VCaP (cell line): Measurements from ENCODE around the gene HIVEP1.
"Not testable (repeated sequence)": the region's sequence is repeated elsewhere in the genome, so short reads cannot be mapped to it uniquely, and the experiment has no call there.

Experiments
- H3K27ac ChIP-seq: fragments of 450-650 bp; 2 replicates; pipeline ENCODE4 v1.5.1; 2017
- CTCF ChIP-seq: fragments of 450-650 bp; conservative IDR thresholded peaks from 2 replicates; pipeline ENCODE4 v1.5.1; 2017; ENCODE audit warnings: mild to moderate bottlenecking, moderate library complexity

Gene HIVEP1

DNA sequence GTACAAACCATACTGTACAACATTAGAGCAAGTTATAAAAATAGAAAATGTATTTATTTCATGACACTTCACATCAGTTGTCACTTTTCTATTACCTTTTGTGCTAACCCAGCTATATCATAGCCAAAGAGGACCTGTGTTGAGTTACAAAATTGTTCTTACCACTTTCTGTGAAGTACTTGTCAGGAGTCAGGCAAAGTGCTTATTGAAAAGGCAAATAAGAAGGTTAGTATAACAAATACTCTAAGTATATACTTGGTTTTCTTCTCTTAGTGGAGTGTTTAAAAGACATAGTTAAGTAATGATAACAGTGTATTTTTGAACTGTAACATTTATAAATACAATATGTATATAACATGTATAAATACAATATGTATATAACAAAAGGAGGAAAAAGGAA lies 88.9 kb downstream of the HIVEP1 start:
- no peak overlapping the region for H3K27ac ChIP-seq
- no peak for TF ChIP-seq CTCF

DNA sequence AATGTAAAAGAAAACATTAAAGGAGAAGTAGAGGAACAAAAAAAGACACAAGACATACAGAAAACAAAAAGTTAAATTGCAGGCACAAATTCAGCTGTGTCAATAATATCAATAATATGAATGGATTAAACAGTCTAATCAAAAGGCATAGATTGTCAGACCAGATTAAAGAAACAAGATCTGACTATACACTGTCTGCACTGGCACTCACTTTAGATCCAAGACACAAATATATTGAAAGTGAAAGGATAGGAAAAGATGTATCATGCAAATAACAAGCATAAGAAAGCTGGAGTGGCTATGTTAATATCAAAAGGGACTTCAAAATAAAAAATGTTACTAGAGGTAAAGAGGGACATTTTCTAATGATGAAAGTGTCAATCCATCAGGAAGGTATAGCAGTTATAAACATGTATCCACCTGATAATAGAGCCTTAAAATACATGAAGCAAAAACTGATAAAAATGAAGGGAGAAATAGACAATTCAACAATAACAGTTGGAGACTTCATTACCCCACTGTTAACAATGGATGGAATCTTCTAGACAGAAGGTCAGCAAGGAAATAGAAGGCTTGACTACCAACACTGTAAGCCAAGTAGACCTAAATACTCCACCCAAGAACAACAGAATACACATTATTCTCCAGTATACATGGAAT lies 89.7 kb downstream of the HIVEP1 start:
- no peak overlapping the region for H3K27ac ChIP-seq
- no peak for TF ChIP-seq CTCF

DNA sequence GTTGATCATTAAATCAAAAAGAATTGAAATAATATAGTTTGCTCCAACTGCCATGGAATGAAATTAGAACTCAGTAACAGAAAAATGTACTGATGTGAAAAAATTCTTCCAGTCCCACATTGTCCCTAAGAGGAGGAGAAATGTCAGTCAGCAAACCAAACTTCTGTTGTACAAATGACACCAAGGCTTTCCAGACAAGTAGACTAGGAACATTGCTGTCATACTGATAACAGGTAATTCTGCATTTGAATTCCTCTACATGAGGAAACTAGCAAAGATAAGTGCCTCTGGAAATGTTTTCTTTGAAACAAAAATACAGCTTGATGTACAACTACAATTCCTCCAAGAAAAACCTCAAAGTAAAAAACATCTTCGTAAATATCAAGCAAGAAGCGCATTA lies 90.2 kb downstream of the HIVEP1 start:
- H3K27ac ChIP-seq = no peak overlapping the region

DNA sequence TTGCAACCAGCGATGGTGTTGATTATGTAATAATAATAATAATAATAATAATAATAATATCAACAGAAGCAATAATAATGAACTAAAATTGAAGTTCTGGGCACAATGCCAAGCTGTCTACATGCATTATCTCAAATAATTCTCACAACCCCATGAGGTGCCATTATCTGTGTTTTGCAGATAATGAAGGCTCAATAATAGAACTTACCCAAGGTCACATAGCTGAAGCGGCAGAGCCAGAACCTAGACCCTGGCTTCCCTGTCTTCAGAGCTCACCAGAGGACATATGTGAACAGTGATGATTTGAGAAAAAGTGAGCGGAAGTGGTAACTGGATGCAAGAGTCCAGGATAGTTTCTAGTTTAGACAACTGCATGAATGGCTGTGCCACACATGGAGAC lies 91.0 kb downstream of the HIVEP1 start:
- H3K27ac ChIP-seq = no peak overlapping the region
- TF ChIP-seq CTCF = no peak

More for the DNA sequence above, 90.2 kb downstream of the HIVEP1 start:
- no peak for TF ChIP-seq CTCF

DNA sequence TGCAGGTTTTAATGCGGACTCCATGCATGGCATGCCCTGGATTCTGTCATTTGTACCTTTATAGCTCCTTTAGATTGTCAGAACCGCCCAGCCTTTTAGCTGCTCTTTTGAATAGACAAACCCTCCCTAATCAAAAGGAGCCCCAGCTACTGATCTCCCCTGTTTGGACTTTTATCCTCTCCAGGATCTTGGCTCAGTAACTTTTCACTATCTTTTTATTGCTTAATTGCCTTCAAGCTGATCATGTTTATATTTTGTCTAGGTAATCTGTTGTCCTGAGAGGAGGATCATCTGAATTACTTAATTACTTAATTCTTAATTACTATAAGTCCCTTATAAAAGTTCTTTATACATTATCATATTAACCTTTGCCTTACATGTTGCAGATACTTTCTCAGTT lies 93.2 kb downstream of the HIVEP1 start:
- no peak for TF ChIP-seq CTCF
- H3K27ac ChIP-seq = no peak overlapping the region

DNA sequence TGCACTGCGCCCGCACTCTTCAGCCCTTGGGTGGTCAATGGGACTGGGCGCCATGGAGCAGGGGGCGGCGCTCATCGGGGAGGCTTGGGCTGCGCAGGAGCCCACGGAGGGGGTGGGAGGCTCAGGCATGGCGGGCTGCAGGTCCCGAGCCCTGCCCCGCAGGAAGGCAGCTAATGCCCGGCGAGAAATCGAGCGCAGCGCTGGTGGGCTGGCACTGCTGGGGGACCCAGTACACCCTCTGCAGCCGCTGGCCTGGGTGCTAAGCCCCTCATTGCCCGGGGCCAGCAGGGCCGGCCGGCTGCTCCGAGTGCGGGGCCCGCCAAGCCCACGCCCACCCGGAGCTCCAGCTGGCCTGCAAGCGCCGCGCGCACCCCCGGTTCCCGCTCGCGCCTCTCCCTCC lies 96.3 kb downstream of the HIVEP1 start:
- not testable (repeated sequence) for H3K27ac ChIP-seq

GRCh38 chr6:12110523-12111362 lies 98.6 kb downstream of the HIVEP1 start:
- H3K27ac ChIP-seq = no peak overlapping the region
- no peak for TF ChIP-seq CTCF

DNA sequence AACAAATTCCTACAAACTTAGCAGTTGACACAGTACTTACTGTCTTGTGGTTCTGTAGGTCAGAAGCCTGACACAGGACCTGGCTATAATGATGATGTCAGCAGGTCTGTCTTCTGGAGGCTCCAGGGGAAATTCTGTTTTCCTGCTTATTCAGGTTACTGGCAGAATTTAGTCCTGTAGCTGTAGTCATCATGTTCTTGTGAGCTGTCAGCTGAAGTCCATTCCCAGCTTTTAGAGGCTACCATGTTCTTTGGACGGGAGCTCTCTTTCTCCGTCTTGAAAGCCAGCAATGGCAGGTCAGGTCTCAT lies 99.2 kb downstream of the HIVEP1 start:
- TF ChIP-seq CTCF = no peak

More for the DNA sequence above, 99.2 kb downstream of the HIVEP1 start:
- H3K27ac ChIP-seq = no peak overlapping the region
